ENCODE results near the gene GOT1. TPM values are rescaled to one million over a fixed set of nuclear protein-coding genes. Genes with fewer than 3 reads are reported as not detected.

The GOT1 gene
- total RNA-seq, 1 experiment from 2014 or later: 22.0 TPM

DNA sequence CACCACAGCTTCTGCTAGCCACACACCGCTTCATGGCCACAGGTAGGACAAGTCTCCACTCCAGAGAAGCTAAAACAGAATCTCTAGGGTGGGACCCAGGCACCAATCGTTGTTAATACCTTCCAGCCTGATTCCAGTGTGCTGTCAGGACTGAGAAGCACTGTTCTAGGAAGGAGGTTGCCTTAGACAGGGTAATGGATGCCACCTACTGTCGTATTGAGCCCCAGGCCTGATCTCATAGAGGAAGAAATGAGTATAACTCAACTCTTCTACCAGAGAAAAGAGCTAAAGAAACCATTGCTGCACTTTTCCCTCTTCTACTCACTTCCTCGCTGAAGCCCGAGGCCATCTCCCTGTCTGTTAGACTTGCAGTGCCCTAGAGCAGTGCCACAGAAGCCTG, 69.5 kb downstream of the GOT1 start:
- DNase-seq (ENCODE audit: low read depth): no peak

DNA sequence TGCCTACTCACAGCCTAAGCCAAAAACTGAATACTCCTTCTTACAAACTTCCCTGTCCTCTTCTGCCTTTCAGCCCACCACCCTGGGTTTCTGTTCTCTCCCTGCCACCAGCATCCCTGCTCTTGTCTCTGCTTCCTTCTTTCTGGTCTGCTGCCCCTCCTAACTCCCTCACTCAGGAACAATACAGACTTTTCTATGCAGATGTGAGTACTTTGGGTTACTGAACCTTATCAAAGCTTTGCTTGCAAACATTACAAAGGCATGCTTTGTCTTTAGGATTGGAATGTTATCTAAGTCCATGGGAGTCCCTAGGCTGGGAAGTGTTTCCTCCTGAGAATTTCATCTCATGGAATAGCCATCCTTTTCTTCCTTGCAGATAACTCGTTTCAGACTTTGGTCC, 72.3 kb downstream of the GOT1 start:
- DNase-seq (ENCODE audit: low read depth): no peak

DNA sequence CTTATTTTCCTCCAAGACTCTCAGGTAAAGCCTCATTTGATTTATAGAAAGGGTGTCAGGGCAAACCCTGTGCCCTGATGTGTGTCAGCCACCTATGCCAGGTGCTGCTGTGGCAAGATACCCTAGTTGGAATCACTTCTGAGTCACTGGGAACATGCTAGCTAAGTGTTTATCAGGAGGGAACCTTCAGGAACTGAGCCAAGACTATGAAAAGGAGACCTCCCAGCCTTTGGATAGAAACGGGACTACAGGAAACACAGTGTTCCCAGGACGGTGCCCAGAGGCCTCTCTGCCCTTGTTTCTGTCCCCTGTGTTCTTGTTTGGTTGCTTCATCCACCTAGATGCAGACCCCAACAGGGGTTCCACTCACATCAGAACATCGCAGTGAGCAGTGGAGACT, 72.7 kb downstream of the GOT1 start:
- DNase-seq (ENCODE audit: low read depth): no peak

DNA sequence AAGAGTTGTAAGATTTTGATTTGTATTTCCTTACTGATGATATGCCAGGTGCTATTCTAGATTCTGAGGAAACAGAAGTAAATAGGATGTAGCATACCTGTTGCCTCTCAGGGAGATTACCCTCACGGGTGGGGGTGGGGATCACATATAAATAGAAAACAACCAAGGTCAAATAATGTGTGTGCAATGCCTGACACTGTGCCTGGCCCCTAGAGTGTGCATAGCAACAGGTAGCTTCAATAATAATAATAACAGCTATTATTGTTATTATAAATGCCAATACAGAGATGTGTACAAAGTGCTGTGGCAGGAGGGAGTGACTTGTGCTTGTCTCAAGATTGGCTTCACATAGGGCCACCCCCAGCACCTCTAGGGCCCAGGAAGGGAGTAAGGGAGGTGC, 77.2 kb downstream of the GOT1 start:
- DNase-seq (ENCODE audit: low read depth): no peak

DNA sequence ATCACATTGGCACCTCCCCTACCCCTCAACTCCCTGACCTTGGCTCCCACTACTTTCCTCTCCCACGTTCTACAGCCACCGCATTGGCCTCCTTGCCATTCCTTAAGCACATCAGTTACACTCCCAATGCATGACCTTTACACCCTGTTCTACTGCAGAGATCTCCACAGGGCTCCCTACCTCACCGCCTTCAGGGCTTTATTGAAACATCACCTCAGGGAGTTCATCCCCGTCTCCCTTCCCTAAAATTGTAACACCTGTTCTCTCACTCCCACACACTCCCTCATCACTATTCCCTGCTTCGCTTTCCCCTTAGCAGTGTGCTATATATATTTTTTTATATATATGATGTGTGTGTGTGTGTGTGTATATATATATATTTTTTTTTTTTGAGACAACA, 82.8 kb downstream of the GOT1 start:
- no peak for DNase-seq (ENCODE audit: low read depth)

Other genes starting within 250 kb of the GOT1 start
- gene HPSE2, start 194.8 kb downstream of the GOT1 start, total RNA-seq (2014; rRNA removed): not detected in 2 replicates
- 0.17 and 0.32 TPM in 2 replicates for gene CNNM1, start 101.3 kb downstream of the GOT1 start, total RNA-seq (2014; rRNA removed)
- 0.19 TPM in 1 of 2 replicates, not detected in the other for gene NKX2-3, start 102.3 kb upstream of the GOT1 start, total RNA-seq (2014; rRNA removed)
- 15.9 and 16.0 TPM in 2 replicates for gene SLC25A28, start 189.8 kb upstream of the GOT1 start, total RNA-seq (2014; rRNA removed)
- 7.4 and 8.0 TPM in 2 replicates for gene ENTPD7, start 228.9 kb upstream of the GOT1 start, total RNA-seq (2014; rRNA removed)